ENCODE results near the gene ADNP. TPM values are rescaled to one million over a fixed set of nuclear protein-coding genes. Genes with fewer than 3 reads are reported as not detected.

ADNP gene
- total and polyA plus RNA-seq, 2 of the 13 experiments (the other 11 are each of a cell fraction or from before 2014, with no cell fraction given), result 21.0 to 21.5 TPM

DNA sequence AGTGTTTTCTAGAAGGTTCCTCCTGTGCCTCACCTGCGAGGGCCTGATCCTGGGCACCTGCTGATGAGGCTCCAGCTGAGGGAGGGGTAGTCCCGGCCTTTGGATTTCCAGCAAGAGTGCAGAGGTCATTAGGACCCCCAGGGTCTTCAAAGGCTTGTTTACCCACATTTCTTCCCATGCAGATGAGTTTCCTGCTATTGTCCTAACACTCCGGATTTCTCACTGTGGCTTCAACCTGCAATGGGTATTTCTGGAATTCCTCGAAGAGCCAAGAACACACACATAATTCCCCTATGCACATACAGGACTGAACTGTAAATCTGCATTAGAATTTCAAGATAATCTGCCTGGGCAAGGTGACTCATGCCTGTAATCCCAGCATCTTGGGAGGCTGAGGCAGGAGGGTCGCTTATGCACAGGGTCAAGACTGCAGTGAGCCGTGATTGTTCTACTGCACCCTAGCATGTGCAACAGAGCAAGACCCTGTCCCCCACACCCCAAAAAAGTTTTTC is 53.9 kb downstream of the ADNP start:
- Histone ChIP-seq H3K4me1 (ENCODE audit: insufficient read depth, low read length) (peaks cover 33% of the 10 kb centered on the region), H3K27ac (ENCODE audit: extremely low read length, insufficient read depth, low read length) (no peak overlapping the region), H3K79me2 (ENCODE audit: insufficient read depth, low read length) (no peaks in the 10 kb centered on the region), H3K36me3 (replicated peaks in 1 of 2; ENCODE audit: control insufficient read depth in 1 of 2, insufficient read depth in 2 of 2, low read length in 2 of 2) (no peaks in the 10 kb centered on the region), H3K27me3 (ENCODE audit: control insufficient read depth in 1 of 2, insufficient read depth in 2 of 2, low read length in 2 of 2) (no peaks in the 10 kb centered on the region), H4K20me1 (ENCODE audit: insufficient read depth, low read length) (no peaks in the 10 kb centered on the region), H3K9me3 (ENCODE audit: low read length) (no peaks in the 10 kb centered on the region), H2AFZ (ENCODE audit: low read length) (no peak overlapping the region), H3K4me3 (replicated peaks in 1 of 3; ENCODE audit: insufficient read depth in 1 of 3, low read depth in 2 of 3, low read length in 3 of 3) (no peak overlapping the region), H3K9ac (ENCODE audit: insufficient read depth, low read depth, low read length) (no peak overlapping the region), H3K4me2 (ENCODE audit: low read depth, low read length) (no peak overlapping the region)
- no peak for ATAC-seq
- in situ Hi-C loops (cut with HindIII; ENCODE audit: extremely low pct_ligation_motif_present, low pct_unique_long_range_greater_than_20kb), result no loop called here
- ChIA-PET POLR2A (no interaction called here), CTCF (ENCODE audit: low intra/inter-chr PET ratio, low total read pairs) (no interaction called here)
- BruUV-seq (replicated peaks), result no TSS peak
- FAIRE-seq, result no peak
- 87% methylated on average over 5 of the region's 6 CpGs for WGBS (ENCODE audit: low lambda C conversion rate)
- intact Hi-C loops (cut with micrococcal nuclease; ENCODE audit: unreplicated experiment), result no loop called here
- no peak for DNase-seq (ENCODE audit: low spot score)
- TF ChIP-seq, protein P1, sequence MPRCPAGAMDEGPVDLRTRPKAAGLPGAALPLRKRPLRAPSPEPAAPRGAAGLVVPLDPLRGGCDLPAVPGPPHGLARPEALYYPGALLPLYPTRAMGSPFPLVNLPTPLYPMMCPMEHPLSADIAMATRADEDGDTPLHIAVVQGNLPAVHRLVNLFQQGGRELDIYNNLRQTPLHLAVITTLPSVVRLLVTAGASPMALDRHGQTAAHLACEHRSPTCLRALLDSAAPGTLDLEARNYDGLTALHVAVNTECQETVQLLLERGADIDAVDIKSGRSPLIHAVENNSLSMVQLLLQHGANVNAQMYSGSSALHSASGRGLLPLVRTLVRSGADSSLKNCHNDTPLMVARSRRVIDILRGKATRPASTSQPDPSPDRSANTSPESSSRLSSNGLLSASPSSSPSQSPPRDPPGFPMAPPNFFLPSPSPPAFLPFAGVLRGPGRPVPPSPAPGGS (CRISPR knock-in tag; IDR thresholded peaks at IDR 0.05), result no peak
- no peak for TF ChIP-seq ZBTB7A (CRISPR knock-in tag; IDR thresholded peaks at IDR 0.05)
- no peak for TF ChIP-seq SUZ12 (IDR thresholded peaks at IDR 0.05; ENCODE audit: low read depth, low read length)
- no peak for TF ChIP-seq ETS1 (CRISPR knock-in tag; IDR thresholded peaks at IDR 0.05)
- no peak for TF ChIP-seq ASH2L (IDR thresholded peaks at IDR 0.05; ENCODE audit: insufficient read length, low read depth, low read length)
- TF ChIP-seq EP300 (IDR thresholded peaks at IDR 0.05; ENCODE audit: low read depth in 2 of 2, low read length in 2 of 2), result no peak
- no peak for TF ChIP-seq EP300 (CRISPR knock-in tag; IDR thresholded peaks at IDR 0.05; ENCODE audit: borderline replicate concordance)
- TF ChIP-seq ZNF501 (CRISPR knock-in tag; IDR thresholded peaks at IDR 0.05), result no peak
- TF ChIP-seq ZNF232 (CRISPR knock-in tag; IDR thresholded peaks at IDR 0.05; ENCODE audit: borderline replicate concordance), result no peak
- no peak for TF ChIP-seq ZNF44 (CRISPR knock-in tag; IDR thresholded peaks at IDR 0.05)
- no peak for TF ChIP-seq HIC2 (CRISPR knock-in tag; IDR thresholded peaks at IDR 0.05; ENCODE audit: low read depth)
- no peak for TF ChIP-seq ZNF460 (CRISPR knock-in tag; IDR thresholded peaks at IDR 0.05; ENCODE audit: borderline replicate concordance)
- TF ChIP-seq ZNF263 (CRISPR knock-in tag; IDR thresholded peaks at IDR 0.05), result no peak
- TF ChIP-seq STAT5B (CRISPR knock-in tag; IDR thresholded peaks at IDR 0.05), result no peak
- TF ChIP-seq SNAPC2 (CRISPR knock-in tag; IDR thresholded peaks at IDR 0.05), result no peak
- TF ChIP-seq ETV5 (CRISPR knock-in tag; IDR thresholded peaks at IDR 0.05; ENCODE audit: borderline replicate concordance), result no peak
- no peak for TF ChIP-seq RARG (CRISPR knock-in tag; IDR thresholded peaks at IDR 0.05; ENCODE audit: low read depth)
- no peak for TF ChIP-seq TIGD3 (CRISPR knock-in tag; IDR thresholded peaks at IDR 0.05; ENCODE audit: borderline replicate concordance)
- TF ChIP-seq, protein P2, sequence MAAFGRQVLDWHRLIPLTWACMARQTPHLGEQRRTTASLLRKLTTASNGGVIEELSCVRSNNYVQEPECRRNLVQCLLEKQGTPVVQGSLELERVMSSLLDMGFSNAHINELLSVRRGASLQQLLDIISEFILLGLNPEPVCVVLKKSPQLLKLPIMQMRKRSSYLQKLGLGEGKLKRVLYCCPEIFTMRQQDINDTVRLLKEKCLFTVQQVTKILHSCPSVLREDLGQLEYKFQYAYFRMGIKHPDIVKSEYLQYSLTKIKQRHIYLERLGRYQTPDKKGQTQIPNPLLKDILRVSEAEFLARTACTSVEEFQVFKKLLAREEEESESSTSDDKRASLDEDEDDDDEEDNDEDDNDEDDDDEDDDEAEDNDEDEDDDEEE (CRISPR knock-in tag; IDR thresholded peaks at IDR 0.05), result no peak

All from HepG2 (cell line).